ENCODE measurements around the gene ZNF26.

The ZNF26 gene

GRCh38 chr12:133063556-133063955 lies 77.4 kb downstream of the ZNF26 start:
- DNase-seq (ENCODE audit: insufficient read length, low spot score) (no peak), FAIRE-seq (no peak)
- no peak for TF ChIP-seq POLR2A (IDR thresholded peaks at IDR 0.05; ENCODE audit: low read depth, low read length)

GRCh38 chr12:133073836-133074235 lies 87.7 kb downstream of the ZNF26 start:
- no peak for FAIRE-seq

More at GRCh38 chr12:133073836-133074235, 87.7 kb downstream of the ZNF26 start:
- no peak for TF ChIP-seq POLR2A (IDR thresholded peaks at IDR 0.05; ENCODE audit: low read depth, low read length)
- no peak for DNase-seq (ENCODE audit: insufficient read length, low spot score)

Measured in H54 (cell line).